GM12878 (cell line): Measurements from ENCODE around the gene STON2. TPM values are rescaled to one million over a fixed set of nuclear protein-coding genes. Genes with fewer than 3 reads are reported as not detected.

Experiments
- ATAC-seq: fragments of 200-7000 bp; cut with Tn5 transposase; 3 replicates; pipeline ENCODE4 v1.9.1; 2020; ENCODE audit warnings: mild to moderate bottlenecking, moderate library complexity
- BruUV-seq: library from RNA; stranded (reverse); fragments of 400-500 nt; replicated peaks from 2 replicates; lab custom pipeline; 2021; lab: Mats Ljungman, UMichigan
- CTCF ChIA-PET: fragments of 300-600 bp; sonication (Branson Sonifier 250); formaldehyde crosslinking; extraction: SDS; loops from one replicate; lab custom pipeline; 2021; ENCODE audit warnings: inconsistent platforms; lab: Yijun Ruan, JAX
- POLR2A ChIA-PET: fragments of 350-600 bp; formaldehyde crosslinking; extraction: SDS; loops from one replicate; lab custom pipeline; 2021; ENCODE audit warnings: inconsistent platforms; lab: Charles Lee
- RAD21 ChIA-PET: fragments of 300-600 bp; sonication (Branson Sonifier 250); formaldehyde crosslinking; loops from one replicate; lab custom pipeline; 2023; ENCODE audit warnings: antibody characterized with exemption; ENCODE audit not compliant: unreplicated experiment; lab: Charles Lee
- SMC1A ChIA-PET: fragments of 300-600 bp; sonication (Branson Sonifier 250); formaldehyde crosslinking; loops from one replicate; lab custom pipeline; 2023; ENCODE audit not compliant: unreplicated experiment, uncharacterized antibody; lab: Charles Lee
- DNase-seq: peaks from one replicate; pipeline ENCODE4 v3.0.0-alpha.2; 2011; ENCODE audit warnings: low read depth, low spot score
- FAIRE-seq: peaks from 3 replicates; lab custom pipeline; 2011; peaks lifted over from hg19 to GRCh38; lab: Jason Lieb, UNC
- H2AFZ ChIP-seq: 2 replicates; pipeline ENCODE4 v1.6.0; 2011; ENCODE audit warnings: low read depth, low read length, control low read depth; ENCODE audit not compliant: control insufficient read depth
- H3K27ac ChIP-seq: 2 replicates; pipeline ENCODE4 v1.5.1; 2011; ENCODE audit warnings: control low read depth; ENCODE audit not compliant: control insufficient read depth, insufficient read depth
- H3K27me3 ChIP-seq, 2 experiments: replicated peaks in 1 of 2; 2 replicates each; pipeline versions ENCODE4 v1.6.0 to v1.6.1; 2011; ENCODE audit warnings: low read length in 1 of 2; ENCODE audit not compliant: control insufficient read depth in 2 of 2, insufficient read depth in 2 of 2
- H3K36me3 ChIP-seq, 2 experiments: 2 replicates each; pipeline ENCODE4 v1.5.1; 2011; ENCODE audit warnings: low read length in 1 of 2; ENCODE audit not compliant: control insufficient read depth in 2 of 2, insufficient read depth in 2 of 2
- H3K4me1 ChIP-seq: 2 replicates; pipeline ENCODE4 v1.6.1; 2011; ENCODE audit warnings: mild to moderate bottlenecking, low read length, moderate library complexity, mixed read lengths; ENCODE audit not compliant: control insufficient read depth, insufficient read depth
- H3K4me2 ChIP-seq: 2 replicates; pipeline ENCODE4 v1.6.0; 2011; ENCODE audit warnings: control low read depth; ENCODE audit not compliant: control insufficient read depth, insufficient read depth
- H3K4me3 ChIP-seq: fragments of 200-600 bp; sonication (generic); 2 replicates; pipeline ENCODE4 v1.5.1; 2016
- H3K79me2 ChIP-seq: 2 replicates; pipeline ENCODE4 v1.6.0; 2011; ENCODE audit warnings: low read length; ENCODE audit not compliant: control insufficient read depth, insufficient read depth
- H3K9ac ChIP-seq: 2 replicates; pipeline ENCODE4 v1.8.0; 2011; ENCODE audit warnings: low read length, control low read depth, mixed read lengths; ENCODE audit not compliant: control insufficient read depth, insufficient read depth
- H3K9me3 ChIP-seq: replicated peaks from 3 replicates; pipeline ENCODE4 v1.5.1; 2011; ENCODE audit warnings: mild to moderate bottlenecking, low read length; ENCODE audit not compliant: control insufficient read depth, insufficient read depth
- H4K20me1 ChIP-seq: 2 replicates; pipeline ENCODE4 v1.6.0; 2011; ENCODE audit not compliant: control insufficient read depth, insufficient read depth
- CREB1 ChIP-seq: IDR thresholded peaks from 2 replicates; pipeline ENCODE4 v1.6.1; 2012; ENCODE audit warnings: low read depth, mild to moderate bottlenecking, inconsistent platforms
- CREM ChIP-seq: IDR thresholded peaks from 2 replicates; pipeline ENCODE4 v1.6.1; 2014; ENCODE audit warnings: antibody characterized with exemption, low read depth
- FOXM1 ChIP-seq: IDR thresholded peaks from 2 replicates; pipeline ENCODE4 v1.6.1; 2012; ENCODE audit warnings: low read depth, mild to moderate bottlenecking, inconsistent platforms, low read length, moderate library complexity
- PML ChIP-seq: IDR thresholded peaks from 2 replicates; pipeline ENCODE4 v1.6.1; 2012; ENCODE audit warnings: low read length, inconsistent platforms
- POLR2AphosphoS2 ChIP-seq: IDR thresholded peaks from 2 replicates; pipeline ENCODE4 v1.6.1; 2011; ENCODE audit warnings: low read depth, mild to moderate bottlenecking, low read length, improper control_type of control experiment, moderate library complexity
- TBL1XR1 ChIP-seq: IDR thresholded peaks from 2 replicates; pipeline ENCODE4 v1.6.1; 2012; ENCODE audit warnings: low read depth, low read length, improper control_type of control experiment
- WGBS: methylation state at CpG from one replicate; pipeline ENCODE4 v1.1.6; 2016; ENCODE audit warnings: low lambda C conversion rate; ENCODE audit not compliant: insufficient replicate concordance, insufficient coverage; ENCODE audit errors: missing lambda C conversion rate; 5-methylcytosine and 5-hydroxymethylcytosine counted together
- in situ Hi-C: fragments of 300-500 bp; cut with MboI; formaldehyde crosslinking; loops from 9 replicates; pipeline ENCODE4 v1.14.3; 2018; ENCODE audit warnings: mixed read lengths
- intact Hi-C: fragments of 100-400 bp; cut with micrococcal nuclease; formaldehyde crosslinking; loops from one replicate; pipeline ENCODE4 v1.14.2; 2022; ENCODE audit not compliant: unreplicated experiment
- polyA plus RNA-seq, 11 experiments: library from polyadenylated mRNA; depleted of rRNA in 4 of 11; unstranded in 6 of 11; stranded (reverse) in 5 of 11; fragments of >200 nt; fragmentation: Nextera tagmentation in 4 of 11; fragmentation: Illumina TruSeq in 1 of 11; extraction: Ambion mirVana in 4 of 11; extraction: Trizol in 1 of 11; gene quantifications; 1 replicate in 1 of 11; 2 replicates in 10 of 11; pipeline versions ENCODE4 v1.2.1 to v1.2.3, GENCODE V29; 2011 to 2016; ENCODE audit warnings: inconsistent platforms in 2 of 11, missing spikeins in 2 of 11, low read depth in 1 of 11
- total RNA-seq, 4 experiments: library from RNA; depleted of rRNA in 3 of 4; stranded (reverse); fragments of >200 nt in 3 of 4; fragmentation: Illumina TruSeq in 1 of 4; extraction: Trizol in 1 of 4; gene quantifications; 2 replicates each; pipeline versions ENCODE4 v1.2.1 to v1.2.3, GENCODE V29; 2013 to 2021
- TF ChIP-seq, protein P1 (sequence below): fragments of 450-650 bp; formaldehyde crosslinking; IDR thresholded peaks from 2 replicates; pipeline ENCODE4 v1.4.0; 2022; ENCODE audit warnings: mild to moderate bottlenecking, moderate library complexity
- TF ChIP-seq, protein P2 (sequence below): IDR thresholded peaks from 2 replicates; pipeline ENCODE4 v1.6.1; 2012; ENCODE audit warnings: mild to moderate bottlenecking, low read depth, low read length
- TF ChIP-seq, protein P3 (sequence below): fragments of 450-650 bp; conservative IDR thresholded peaks from 2 replicates; pipeline ENCODE4 v1.6.1; 2017; ENCODE audit warnings: mild to moderate bottlenecking, moderate library complexity
- TF ChIP-seq, protein P4 (sequence below): IDR thresholded peaks from 2 replicates; pipeline ENCODE4 v1.6.1; 2011; ENCODE audit warnings: mild to moderate bottlenecking, low read depth, low read length, moderate library complexity; ENCODE audit not compliant: insufficient replicate concordance

STON2 gene
- total and polyA plus RNA-seq, 10 of the 15 experiments (the other 5 are each of a cell fraction or from before 2014, with no cell fraction given), result 0.03 to 0.13 (median 0.03) TPM; not detected in 7

DNA sequence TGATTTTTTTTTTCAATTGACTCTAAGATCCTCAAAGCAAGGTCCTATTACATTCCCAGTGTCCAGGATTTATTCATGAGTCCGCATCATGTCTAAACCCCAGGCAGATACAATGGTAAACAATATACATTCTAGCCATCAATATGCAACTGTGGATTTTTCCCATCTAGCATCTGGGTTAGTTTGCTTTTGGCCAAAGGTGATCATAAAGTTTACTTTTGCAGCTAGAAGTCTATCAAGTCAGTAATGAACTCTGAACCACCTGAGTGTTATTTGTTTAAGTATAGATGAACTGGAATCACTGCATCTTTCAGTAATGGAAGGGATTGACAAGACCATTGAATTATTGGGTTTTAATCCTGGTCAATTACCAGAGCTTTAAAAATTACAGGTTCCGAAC lies 80.8 kb downstream of the STON2 start (continued):
- TF ChIP-seq, protein P1, sequence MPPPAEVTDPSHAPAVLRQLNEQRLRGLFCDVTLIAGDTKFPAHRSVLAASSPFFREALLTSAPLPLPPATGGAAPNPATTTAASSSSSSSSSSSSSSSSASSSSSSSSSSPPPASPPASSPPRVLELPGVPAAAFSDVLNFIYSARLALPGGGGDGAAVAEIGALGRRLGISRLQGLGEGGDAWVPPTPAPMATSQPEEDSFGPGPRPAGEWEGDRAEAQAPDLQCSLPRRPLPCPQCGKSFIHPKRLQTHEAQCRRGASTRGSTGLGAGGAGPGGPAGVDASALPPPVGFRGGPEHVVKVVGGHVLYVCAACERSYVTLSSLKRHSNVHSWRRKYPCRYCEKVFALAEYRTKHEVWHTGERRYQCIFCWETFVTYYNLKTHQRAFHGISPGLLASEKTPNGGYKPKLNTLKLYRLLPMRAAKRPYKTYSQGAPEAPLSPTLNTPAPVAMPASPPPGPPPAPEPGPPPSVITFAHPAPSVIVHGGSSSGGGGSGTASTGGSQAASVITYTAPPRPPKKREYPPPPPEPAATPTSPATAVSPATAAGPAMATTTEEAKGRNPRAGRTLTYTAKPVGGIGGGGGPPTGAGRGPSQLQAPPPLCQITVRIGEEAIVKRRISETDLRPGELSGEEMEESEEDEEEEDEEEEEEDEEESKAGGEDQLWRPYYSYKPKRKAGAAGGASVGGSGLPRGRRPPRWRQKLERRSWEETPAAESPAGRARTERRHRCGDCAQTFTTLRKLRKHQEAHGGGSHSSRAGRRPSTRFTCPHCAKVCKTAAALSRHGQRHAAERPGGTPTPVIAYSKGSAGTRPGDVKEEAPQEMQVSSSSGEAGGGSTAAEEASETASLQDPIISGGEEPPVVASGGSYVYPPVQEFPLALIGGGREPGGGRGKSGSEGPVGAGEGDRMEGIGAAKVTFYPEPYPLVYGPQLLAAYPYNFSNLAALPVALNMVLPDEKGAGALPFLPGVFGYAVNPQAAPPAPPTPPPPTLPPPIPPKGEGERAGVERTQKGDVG (CRISPR knock-in tag), result no peak
- no peak for TF ChIP-seq CREM
- no peak for TF ChIP-seq CREB1
- no peak for TF ChIP-seq POLR2AphosphoS2
- no peak for TF ChIP-seq TBL1XR1
- no peak for TF ChIP-seq PML

DNA sequence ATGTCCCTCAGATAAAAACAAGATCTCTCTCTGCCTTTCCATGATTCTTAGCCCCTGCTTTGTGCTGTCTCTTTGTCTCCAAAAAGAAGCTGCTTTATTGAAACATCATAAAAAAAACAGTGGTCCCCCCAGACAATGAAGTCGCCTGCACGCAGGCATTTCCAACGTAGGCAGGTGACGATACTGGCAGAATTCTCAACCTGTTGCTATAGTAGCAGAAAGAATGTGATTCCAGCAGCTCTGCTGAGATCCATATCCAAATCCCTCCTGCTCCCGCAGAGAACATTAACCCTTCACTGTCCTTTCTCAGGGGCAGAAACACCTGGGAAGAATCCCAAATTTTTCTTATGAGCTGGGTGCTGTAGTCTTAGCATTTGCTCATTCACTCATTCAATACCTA lies 84.8 kb downstream of the STON2 start:
- intact Hi-C loops, result no loop called here
- CTCF ChIA-PET, result no interaction called here
- FAIRE-seq, result no peak
- TF ChIP-seq, protein P2, sequence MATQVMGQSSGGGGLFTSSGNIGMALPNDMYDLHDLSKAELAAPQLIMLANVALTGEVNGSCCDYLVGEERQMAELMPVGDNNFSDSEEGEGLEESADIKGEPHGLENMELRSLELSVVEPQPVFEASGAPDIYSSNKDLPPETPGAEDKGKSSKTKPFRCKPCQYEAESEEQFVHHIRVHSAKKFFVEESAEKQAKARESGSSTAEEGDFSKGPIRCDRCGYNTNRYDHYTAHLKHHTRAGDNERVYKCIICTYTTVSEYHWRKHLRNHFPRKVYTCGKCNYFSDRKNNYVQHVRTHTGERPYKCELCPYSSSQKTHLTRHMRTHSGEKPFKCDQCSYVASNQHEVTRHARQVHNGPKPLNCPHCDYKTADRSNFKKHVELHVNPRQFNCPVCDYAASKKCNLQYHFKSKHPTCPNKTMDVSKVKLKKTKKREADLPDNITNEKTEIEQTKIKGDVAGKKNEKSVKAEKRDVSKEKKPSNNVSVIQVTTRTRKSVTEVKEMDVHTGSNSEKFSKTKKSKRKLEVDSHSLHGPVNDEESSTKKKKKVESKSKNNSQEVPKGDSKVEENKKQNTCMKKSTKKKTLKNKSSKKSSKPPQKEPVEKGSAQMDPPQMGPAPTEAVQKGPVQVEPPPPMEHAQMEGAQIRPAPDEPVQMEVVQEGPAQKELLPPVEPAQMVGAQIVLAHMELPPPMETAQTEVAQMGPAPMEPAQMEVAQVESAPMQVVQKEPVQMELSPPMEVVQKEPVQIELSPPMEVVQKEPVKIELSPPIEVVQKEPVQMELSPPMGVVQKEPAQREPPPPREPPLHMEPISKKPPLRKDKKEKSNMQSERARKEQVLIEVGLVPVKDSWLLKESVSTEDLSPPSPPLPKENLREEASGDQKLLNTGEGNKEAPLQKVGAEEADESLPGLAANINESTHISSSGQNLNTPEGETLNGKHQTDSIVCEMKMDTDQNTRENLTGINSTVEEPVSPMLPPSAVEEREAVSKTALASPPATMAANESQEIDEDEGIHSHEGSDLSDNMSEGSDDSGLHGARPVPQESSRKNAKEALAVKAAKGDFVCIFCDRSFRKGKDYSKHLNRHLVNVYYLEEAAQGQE, result no peak
- TF ChIP-seq, protein P3, sequence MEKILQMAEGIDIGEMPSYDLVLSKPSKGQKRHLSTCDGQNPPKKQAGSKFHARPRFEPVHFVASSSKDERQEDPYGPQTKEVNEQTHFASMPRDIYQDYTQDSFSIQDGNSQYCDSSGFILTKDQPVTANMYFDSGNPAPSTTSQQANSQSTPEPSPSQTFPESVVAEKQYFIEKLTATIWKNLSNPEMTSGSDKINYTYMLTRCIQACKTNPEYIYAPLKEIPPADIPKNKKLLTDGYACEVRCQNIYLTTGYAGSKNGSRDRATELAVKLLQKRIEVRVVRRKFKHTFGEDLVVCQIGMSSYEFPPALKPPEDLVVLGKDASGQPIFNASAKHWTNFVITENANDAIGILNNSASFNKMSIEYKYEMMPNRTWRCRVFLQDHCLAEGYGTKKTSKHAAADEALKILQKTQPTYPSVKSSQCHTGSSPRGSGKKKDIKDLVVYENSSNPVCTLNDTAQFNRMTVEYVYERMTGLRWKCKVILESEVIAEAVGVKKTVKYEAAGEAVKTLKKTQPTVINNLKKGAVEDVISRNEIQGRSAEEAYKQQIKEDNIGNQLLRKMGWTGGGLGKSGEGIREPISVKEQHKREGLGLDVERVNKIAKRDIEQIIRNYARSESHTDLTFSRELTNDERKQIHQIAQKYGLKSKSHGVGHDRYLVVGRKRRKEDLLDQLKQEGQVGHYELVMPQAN, result no peak
- TF ChIP-seq FOXM1, result no peak
- TF ChIP-seq, protein P4, sequence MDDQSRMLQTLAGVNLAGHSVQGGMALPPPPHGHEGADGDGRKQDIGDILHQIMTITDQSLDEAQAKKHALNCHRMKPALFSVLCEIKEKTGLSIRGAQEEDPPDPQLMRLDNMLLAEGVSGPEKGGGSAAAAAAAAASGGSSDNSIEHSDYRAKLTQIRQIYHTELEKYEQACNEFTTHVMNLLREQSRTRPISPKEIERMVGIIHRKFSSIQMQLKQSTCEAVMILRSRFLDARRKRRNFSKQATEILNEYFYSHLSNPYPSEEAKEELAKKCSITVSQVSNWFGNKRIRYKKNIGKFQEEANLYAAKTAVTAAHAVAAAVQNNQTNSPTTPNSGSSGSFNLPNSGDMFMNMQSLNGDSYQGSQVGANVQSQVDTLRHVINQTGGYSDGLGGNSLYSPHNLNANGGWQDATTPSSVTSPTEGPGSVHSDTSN, result no peak

More for the DNA sequence above, 84.8 kb downstream of the STON2 start:
- Histone ChIP-seq H3K4me3 (no peak overlapping the region), H3K9me3 (no peaks in the 10 kb centered on the region), H3K9ac (no peak overlapping the region), H3K4me2 (no peak overlapping the region), H2AFZ (no peak overlapping the region), H3K36me3 (no peaks in the 10 kb centered on the region), H4K20me1 (no peaks in the 10 kb centered on the region), H3K79me2 (no peaks in the 10 kb centered on the region), H3K27me3 (no peaks in the 10 kb centered on the region; a peak in 2 of 4 replicates), H3K4me1 (no peaks in the 10 kb centered on the region), H3K27ac (no peak overlapping the region)
- DNase-seq, result no peak
- WGBS, result 40% methylated on average over 5 of the region's 5 CpGs
- ChIA-PET POLR2A (no interaction called here), RAD21 (no interaction called here), SMC1A (interaction anchor here (1.6 kb wide), 1 partner anchor 8 kb away, joined by 4 read pairs; no protein-coding TSS in a partner anchor)
- no peak for ATAC-seq
- in situ Hi-C loops, result no loop called here
- BruUV-seq, result no TSS peak
